Upper lobe of left lung (tissue), 6 donors: ENCODE results near the gene PROB1. TPM values are rescaled to one million over a fixed set of nuclear protein-coding genes. Genes with fewer than 3 reads are reported as not detected.

ENCODE experiments used
- ATAC-seq, 2 donors: fragments of 200-7000 bp; cut with Tn5 transposase; one replicate each; pipeline ENCODE4 v1.9.1; 2022; ENCODE audit warnings: mild to moderate bottlenecking in 2 of 2, moderate library complexity in 2 of 2; ENCODE audit not compliant: low FRiP score in 2 of 2
- DNase-seq, 2 donors: peaks; one replicate each; pipeline ENCODE4 v3.0.0-alpha.2; 2019 to 2020
- H3K27ac ChIP-seq, 4 donors: fragments of 200-600 bp; sonication (generic); one replicate each; pipeline ENCODE4 v1.5.1; 2016 to 2019
- H3K27me3 ChIP-seq, 4 donors: fragments of 200-600 bp; sonication (generic); one replicate each; pipeline ENCODE4 v1.5.1; 2017 to 2019
- H3K36me3 ChIP-seq, 4 donors: fragments of 200-600 bp; sonication (generic); one replicate each; pipeline ENCODE4 v1.5.1; 2016 to 2019
- H3K4me1 ChIP-seq, 4 donors: fragments of 200-600 bp; sonication (generic); one replicate each; pipeline ENCODE4 v1.5.1; 2018 to 2019
- H3K4me3 ChIP-seq, 4 donors: fragments of 200-600 bp; sonication (generic); one replicate each; pipeline ENCODE4 v1.5.1; 2017 to 2019; ENCODE audit warnings: mild to moderate bottlenecking in 2 of 4, moderate library complexity in 1 of 4
- H3K9me3 ChIP-seq, 4 donors: fragments of 200-600 bp; sonication (generic); one replicate each; pipeline ENCODE4 v1.5.1; 2018 to 2019
- EP300 ChIP-seq, 4 donors: sonication (generic); formaldehyde crosslinking; IDR thresholded peaks; one replicate each; pipeline ENCODE4 v1.5.1; 2017; ENCODE audit warnings: antibody characterized with exemption in 4 of 4, control low read depth in 2 of 4
- POLR2A ChIP-seq, 4 donors: fragments of 450-650 bp; IDR thresholded peaks; one replicate each; pipeline ENCODE4 v1.5.1; 2016 to 2017; ENCODE audit warnings: antibody characterized with exemption in 4 of 4, mild to moderate bottlenecking in 2 of 4
- POLR2AphosphoS5 ChIP-seq, 2 donors: sonication (generic); formaldehyde crosslinking; IDR thresholded peaks; one replicate each; pipeline ENCODE4 v1.5.1; 2017; ENCODE audit warnings: antibody characterized with exemption in 2 of 2
- WGBS, 2 donors: methylation state at CpG; one replicate each; pipeline ENCODE4 v1.1.5; 2017 to 2018; 5-methylcytosine and 5-hydroxymethylcytosine counted together
- total RNA-seq, 6 donors: library from RNA; depleted of rRNA in 4 of 6; stranded (reverse); fragments of >200 nt in 4 of 6; gene quantifications; one replicate each; pipeline versions ENCODE4 v1.1.0 to v1.2.1, GENCODE V29; 2016 to 2021
- TF ChIP-seq, protein P1 (sequence below), 6 experiments: fragments of 450-650 bp in 4 of 6; fragments of 200-600 bp in 2 of 6; sonication (generic) in 2 of 6; IDR thresholded peaks; one replicate each; pipeline ENCODE4 v1.5.1; 2016 to 2019; ENCODE audit warnings: antibody characterized with exemption in 6 of 6
- donor health status: DM: no; HTN: no; CAD: no; lungs with moderate emphysema.
- donor health status: DM: no; HTN: yes; CAD: no; lungs with severe emphysema.

Gene PROB1
- total RNA-seq, 6 donors from 2014 or later = 0.33 to 2.1 (median 0.95) TPM

DNA sequence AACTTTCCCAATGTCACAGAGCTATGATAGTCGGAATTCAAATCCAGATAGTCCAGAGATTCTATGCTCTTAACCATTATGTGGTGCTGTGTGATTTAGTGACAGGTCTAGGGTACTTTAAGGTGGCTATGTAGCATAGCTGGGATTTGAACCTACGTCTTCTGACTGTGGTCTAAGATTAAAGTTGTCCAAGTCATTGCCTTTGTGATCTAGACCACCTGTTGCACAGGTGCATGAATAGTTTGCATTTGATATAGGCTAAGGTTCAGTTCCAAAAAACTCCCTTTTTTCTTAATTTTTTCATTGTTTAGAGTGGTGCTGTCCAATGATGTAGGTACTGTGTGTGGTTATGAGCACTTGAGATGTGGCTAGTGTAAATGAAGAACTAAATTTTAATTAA is 50.7 kb downstream of the PROB1 start:
- no peak for DNase-seq
- ATAC-seq = no peak
- H3K4me1 ChIP-seq = peaks cover 27 to 52% (median 38%) of the 10 kb centered on the region in 4 donors
- TF ChIP-seq POLR2A (IDR thresholded peaks at IDR 0.05) (no peak), EP300 (IDR thresholded peaks at IDR 0.05) (no peak), POLR2AphosphoS5 (IDR thresholded peaks at IDR 0.05) (no peak)
- TF ChIP-seq, protein P1, sequence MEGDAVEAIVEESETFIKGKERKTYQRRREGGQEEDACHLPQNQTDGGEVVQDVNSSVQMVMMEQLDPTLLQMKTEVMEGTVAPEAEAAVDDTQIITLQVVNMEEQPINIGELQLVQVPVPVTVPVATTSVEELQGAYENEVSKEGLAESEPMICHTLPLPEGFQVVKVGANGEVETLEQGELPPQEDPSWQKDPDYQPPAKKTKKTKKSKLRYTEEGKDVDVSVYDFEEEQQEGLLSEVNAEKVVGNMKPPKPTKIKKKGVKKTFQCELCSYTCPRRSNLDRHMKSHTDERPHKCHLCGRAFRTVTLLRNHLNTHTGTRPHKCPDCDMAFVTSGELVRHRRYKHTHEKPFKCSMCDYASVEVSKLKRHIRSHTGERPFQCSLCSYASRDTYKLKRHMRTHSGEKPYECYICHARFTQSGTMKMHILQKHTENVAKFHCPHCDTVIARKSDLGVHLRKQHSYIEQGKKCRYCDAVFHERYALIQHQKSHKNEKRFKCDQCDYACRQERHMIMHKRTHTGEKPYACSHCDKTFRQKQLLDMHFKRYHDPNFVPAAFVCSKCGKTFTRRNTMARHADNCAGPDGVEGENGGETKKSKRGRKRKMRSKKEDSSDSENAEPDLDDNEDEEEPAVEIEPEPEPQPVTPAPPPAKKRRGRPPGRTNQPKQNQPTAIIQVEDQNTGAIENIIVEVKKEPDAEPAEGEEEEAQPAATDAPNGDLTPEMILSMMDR (IDR thresholded peaks at IDR 0.05) = no peak
- no peak overlapping the region for H3K4me3 ChIP-seq
- peaks cover 0 to 7% (median 0%) of the 10 kb centered on the region in 4 donors for H3K36me3 ChIP-seq
- H3K27ac ChIP-seq = no peak overlapping the region
- no peaks in the 10 kb centered on the region for H3K27me3 ChIP-seq
- WGBS, 2 donors = 72 to 90% methylated on average over 2 of the region's 2 CpGs
- no peaks in the 10 kb centered on the region for H3K9me3 ChIP-seq

DNA sequence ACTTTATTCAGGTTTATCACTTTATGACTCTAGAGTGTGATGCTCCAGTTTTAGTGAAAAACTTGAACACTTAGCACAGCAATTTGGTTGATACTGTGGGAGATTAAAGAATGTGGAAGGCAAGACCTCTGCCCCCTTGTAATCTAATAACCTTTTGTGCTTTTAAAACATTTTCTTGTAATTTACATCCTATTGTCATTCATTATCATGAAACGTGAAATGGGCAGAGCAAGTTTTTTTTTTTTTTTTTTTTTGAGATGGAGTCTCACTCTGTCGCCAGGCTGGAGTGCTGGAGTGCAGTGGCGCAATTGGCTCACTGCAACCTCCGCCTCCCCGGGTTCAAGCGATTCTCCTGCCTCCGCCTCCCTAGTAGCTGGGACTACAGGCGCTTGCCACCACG is 51.4 kb downstream of the PROB1 start:
- DNase-seq (no peak), ATAC-seq (no peak)
- Histone ChIP-seq H3K9me3 (no peaks in the 10 kb centered on the region), H3K27me3 (no peaks in the 10 kb centered on the region), H3K27ac (no peak overlapping the region), H3K4me1 (peaks cover 27 to 45% (median 36%) of the 10 kb centered on the region in 4 donors), H3K36me3 (peaks cover 0 to 7% (median 0%) of the 10 kb centered on the region in 4 donors), H3K4me3 (peak overlapping the region in 3 of 4 donors; percentile 71 to 89 (median 88))
- 84 to 86% methylated on average over 9 of the region's 9 CpGs for whole genome bisulfite sequencing, 2 donors
- TF ChIP-seq POLR2A (IDR thresholded peaks at IDR 0.05) = no peak
- no peak for TF ChIP-seq POLR2AphosphoS5 (IDR thresholded peaks at IDR 0.05)
- TF ChIP-seq, protein P1 (IDR thresholded peaks at IDR 0.05) = no peak
- TF ChIP-seq EP300 (IDR thresholded peaks at IDR 0.05) = no peak

DNA sequence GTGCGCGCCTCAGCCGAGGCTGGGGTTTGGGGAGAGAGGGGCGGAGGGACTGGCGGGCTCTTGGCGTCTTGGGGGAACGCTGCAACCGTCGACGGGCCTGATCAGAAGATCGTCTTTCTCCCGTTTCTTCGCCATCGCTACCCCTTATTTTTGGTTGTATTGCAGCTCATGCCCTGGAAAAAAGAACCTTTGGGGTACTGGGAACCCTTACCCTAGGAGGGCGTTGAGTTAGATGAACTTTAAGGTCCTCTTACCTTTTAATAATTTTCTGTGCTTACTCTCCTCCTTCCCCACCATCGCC is 52.5 kb downstream of the PROB1 start:
- Histone ChIP-seq H3K9me3 (no peaks in the 10 kb centered on the region), H3K27ac (peak overlapping the region; percentile 98 to 99 (median 98)), H3K4me1 (peaks cover 27 to 38% (median 34%) of the 10 kb centered on the region in 4 donors), H3K27me3 (no peaks in the 10 kb centered on the region), H3K36me3 (peaks cover 0 to 7% (median 0%) of the 10 kb centered on the region in 4 donors), H3K4me3 (peak overlapping the region; percentile 71 to 89 (median 82))
- DNase-seq = peak in 1 of 2 donors; percentile 93
- TF ChIP-seq POLR2A (IDR thresholded peaks at IDR 0.05) (no peak), EP300 (IDR thresholded peaks at IDR 0.05) (no peak), POLR2AphosphoS5 (IDR thresholded peaks at IDR 0.05) (no peak)
- TF ChIP-seq, protein P1 (IDR thresholded peaks at IDR 0.05) = no peak
- ATAC-seq = no peak
- whole genome bisulfite sequencing, 2 donors = 1% methylated on average over 12 to 16 of the region's 16 CpGs

DNA sequence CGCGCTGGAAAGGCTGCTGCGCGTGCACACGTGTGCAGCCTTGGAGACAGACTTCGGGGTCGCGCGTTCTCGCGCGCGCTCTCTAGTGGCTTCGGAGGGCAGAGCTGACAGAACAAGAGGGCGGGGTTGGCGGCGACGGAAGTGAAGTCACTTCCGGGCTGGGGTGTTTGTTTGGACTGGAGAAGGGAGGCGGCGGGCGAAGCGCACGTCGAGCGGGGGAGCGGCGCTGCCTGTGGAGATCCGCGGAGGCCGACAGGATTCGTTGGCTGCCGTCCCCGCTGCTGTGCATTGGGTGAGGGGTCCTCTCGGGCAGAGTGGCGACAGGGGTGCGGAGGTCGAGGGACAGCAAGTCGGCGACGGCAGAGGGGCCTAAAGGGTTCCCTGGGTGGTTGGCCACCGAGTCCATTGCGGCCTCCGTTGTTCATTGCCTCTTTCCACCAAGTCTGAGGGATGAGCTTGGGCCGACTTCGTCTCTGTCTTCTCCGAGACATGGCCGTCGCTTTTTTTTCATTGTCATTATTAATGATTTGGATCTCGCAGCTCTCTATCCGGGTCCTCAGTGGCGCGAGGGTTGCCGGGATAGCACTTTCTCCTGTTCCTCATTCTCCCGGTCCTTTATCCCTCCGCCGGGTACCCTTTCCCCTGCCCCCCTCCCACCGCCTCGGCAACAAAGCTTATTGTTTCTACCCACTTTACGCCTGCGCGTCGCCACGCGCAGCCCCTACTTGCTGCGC is 53.0 kb downstream of the PROB1 start, which contains the start of gene PAIP2:
Gene PAIP2, plus strand, starts transcription at position 166 of the 734 bp plus-strand sequence. CDS start 21,931 bp downstream, outside the sequence.
- ATAC-seq (peak; percentile 98 to 99), DNase-seq (peak; percentile 98 to 99)
- Histone ChIP-seq H3K27me3 (no peaks in the 10 kb centered on the region), H3K4me1 (peaks cover 27 to 38% (median 34%) of the 10 kb centered on the region in 4 donors), H3K4me3 (peak within 1 kb of the TSS; percentile 71 to 89 (median 82)), H3K9me3 (no peaks in the 10 kb centered on the region), H3K27ac (peak within 1 kb of the TSS; percentile 98 to 99 (median 98)), H3K36me3 (peaks cover 0 to 7% (median 0%) of the 10 kb centered on the region in 4 donors)
- 0 to 1% methylated on average over 33 to 65 of the region's 66 CpGs for WGBS, 2 donors
- TF ChIP-seq EP300 (IDR thresholded peaks at IDR 0.05) (no peak), POLR2A (IDR thresholded peaks at IDR 0.05) (peak; percentile 62 to 98 (median 95)), POLR2AphosphoS5 (IDR thresholded peaks at IDR 0.05) (peak; percentile 97 to 99)
- TF ChIP-seq, protein P1 (IDR thresholded peaks at IDR 0.05) = peak; percentile 69 to 93 (median 84)
